Stimulated activated CD8-positive, alpha-beta memory T cell treated with anti-CD3 and anti-CD28 coated beads, Interleukin-15, amount 100 ng/mL, for 48 hours (primary cell): ENCODE data around the gene CCRL2.

ENCODE experiments used
- DNase-seq, 2 donors: peaks; one replicate each; pipeline ENCODE4 v3.0.0-alpha.2; 2020; ENCODE audit warnings: low read depth in 2 of 2

Gene CCRL2, protein sequence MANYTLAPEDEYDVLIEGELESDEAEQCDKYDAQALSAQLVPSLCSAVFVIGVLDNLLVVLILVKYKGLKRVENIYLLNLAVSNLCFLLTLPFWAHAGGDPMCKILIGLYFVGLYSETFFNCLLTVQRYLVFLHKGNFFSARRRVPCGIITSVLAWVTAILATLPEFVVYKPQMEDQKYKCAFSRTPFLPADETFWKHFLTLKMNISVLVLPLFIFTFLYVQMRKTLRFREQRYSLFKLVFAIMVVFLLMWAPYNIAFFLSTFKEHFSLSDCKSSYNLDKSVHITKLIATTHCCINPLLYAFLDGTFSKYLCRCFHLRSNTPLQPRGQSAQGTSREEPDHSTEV

DNA sequence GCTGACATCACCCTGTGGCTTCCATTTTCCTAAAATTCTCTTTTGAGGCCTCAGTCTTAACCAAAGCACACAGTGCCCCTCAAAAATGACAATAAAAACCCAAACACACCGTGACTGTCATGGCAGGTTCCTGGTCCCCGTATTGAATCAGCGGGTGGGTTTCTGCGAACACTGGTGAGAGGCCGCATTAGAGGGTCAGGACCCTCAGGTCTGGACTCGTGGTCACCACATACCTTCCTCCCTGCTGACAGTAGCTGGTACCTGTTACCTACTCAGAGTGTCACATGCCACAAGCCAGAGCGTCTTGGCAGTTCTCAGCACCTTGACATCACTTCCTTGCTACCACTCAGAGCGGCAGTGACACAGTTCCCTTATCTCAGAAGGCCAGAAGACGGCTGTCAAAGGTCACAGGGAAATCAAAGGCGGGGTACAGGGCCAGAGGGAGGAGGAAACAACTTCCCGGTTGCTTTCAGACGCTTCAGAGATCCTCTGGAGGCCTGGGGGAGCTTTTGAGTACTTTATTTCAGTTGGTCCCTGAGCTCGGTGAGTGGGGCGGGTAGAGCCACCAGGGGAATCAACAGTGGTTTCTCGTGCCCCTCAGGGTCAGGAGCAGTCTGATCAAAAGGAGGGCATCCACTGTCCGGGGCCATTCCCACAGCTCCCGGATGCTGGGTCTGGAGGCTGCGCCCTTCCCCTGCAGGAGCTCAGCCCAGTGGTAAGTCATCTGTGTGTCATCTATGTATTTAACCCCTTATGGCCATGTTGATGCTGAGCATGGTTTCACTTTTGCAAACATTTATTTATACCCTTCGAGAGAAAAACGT is at the start of gene CCRL2, which contains the start of gene CCR5AS:
TSS of gene CCRL2 (plus strand) at position 472 of the 824 bp plus-strand sequence. CDS start 821 bp downstream, outside the sequence.
TSS of gene CCR5AS (minus strand) at position 279 of the 824 bp plus-strand sequence.
- peak in 1 of 2 donors; percentile 37 for DNase-seq

DNA sequence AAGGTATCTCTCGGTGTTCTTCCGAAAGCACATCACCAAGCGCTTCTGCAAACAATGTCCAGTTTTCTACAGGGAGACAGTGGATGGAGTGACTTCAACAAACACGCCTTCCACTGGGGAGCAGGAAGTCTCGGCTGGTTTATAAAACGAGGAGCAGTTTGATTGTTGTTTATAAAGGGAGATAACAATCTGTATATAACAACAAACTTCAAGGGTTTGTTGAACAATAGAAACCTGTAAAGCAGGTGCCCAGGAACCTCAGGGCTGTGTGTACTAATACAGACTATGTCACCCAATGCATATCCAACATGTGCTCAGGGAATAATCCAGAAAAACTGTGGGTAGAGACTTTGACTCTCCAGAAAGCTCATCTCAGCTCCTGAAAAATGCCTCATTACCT is 48.6 kb upstream of the CCRL2 start:
- no peak for DNase-seq

DNA sequence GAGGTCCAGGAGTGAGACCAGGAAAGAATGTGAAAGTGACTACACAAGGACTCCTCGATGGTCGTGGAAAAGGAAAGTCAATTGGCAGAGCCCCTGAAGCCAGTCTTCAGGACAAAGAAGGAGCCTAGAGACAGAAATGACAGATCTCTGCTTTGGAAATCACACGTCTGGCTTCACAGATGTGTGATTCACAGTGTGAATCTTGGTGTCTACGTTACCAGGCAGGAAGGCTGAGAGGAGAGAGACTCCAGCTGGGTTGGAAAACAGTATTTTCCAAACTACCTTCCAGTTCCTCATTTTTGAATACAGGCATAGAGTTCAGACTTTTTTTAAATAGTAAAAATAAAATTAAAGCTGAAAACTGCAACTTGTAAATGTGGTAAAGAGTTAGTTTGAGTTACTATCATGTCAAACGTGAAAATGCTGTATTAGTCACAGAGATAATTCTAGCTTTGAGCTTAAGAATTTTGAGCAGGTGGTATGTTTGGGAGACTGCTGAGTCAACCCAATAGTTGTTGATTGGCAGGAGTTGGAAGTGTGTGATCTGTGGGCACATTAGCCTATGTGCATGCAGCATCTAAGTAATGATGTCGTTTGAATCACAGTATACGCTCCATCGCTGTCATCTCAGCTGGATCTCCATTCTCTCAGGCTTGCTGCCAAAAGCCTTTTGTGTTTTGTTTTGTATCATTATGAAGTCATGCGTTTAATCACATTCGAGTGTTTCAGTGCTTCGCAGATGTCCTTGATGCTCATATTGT is 47.1 kb upstream of the CCRL2 start:
- peak in 1 of 2 donors; percentile 24 for DNase-seq

DNA sequence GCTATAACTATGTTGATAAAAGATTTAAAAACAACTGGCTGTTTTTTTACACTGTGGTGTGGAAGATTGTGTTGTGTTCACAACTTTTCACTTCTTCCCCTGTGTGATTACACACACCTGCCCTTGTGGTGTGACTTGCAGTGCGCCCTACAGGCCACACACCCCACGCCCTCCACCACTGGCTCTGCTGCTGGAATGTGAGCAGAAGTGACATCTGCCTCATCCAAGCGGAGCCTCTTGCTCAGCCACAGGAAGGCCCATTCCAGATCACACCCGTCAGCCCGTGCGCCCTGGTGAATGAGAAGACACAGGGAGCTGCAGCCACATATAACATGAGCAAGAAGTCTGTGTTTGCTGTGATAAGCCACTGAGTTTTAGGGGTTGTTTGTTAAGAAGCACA is 46.2 kb upstream of the CCRL2 start:
- DNase-seq = no peak

DNA sequence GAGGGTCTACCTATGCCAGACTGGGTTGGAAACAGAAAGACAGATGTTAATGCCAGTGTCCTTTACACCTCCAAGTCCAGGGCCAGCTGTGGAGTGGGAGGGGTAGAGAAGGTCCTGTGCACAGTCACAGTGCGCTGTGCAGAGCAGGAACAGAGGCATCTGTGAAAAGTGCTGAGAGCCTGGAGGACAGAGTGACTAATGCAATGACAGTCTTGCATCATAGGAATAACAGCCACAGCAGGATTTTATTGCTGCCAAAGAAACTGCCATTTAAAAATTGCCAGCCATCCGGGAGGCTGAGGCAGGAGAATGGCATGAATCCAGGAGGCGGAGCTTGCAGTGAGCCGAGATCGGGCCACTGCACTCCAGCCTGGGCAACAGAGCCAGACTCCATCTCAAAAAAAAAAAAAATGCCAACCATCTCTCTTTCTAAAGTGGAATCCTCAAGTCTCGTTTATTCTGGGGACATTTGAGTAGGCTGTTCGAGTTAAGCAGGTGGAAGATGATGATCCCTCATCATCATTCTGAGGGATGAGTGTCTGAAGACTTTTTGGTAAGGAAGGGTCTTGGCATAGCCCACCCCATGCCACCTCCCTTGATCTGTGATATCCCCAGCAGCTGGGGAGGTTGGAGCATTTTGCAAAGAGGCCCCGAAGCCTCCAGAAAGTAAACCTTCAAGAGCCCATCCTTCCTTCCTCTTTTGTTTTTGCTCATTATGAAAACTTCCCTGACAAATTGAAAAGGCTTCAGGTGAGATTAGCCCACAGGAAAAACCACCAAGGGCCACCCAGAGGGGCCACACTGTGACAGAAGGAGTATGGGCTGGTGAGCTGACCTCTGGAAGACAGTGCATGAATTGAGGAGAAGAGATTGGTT is 45.4 kb upstream of the CCRL2 start:
- no peak for DNase-seq

DNA sequence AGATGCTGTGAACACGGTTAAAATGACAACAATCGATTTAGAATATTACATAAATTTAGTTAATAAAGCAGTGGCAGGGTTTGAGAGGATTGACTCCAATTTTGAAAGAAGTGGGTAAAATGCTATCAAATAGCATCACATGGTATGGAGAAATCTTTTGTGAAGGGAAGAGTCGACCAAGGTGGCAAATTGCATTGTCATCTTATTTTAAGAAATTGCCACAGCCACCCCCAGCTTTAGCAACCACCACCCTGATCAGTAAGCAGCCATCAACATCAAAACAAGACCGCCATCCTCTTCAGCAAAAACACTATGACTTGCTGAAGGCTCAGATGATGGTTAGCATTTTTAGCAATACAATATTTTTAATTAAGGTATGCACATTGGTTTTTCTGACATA is 42.0 kb upstream of the CCRL2 start:
- DNase-seq = no peak

DNA sequence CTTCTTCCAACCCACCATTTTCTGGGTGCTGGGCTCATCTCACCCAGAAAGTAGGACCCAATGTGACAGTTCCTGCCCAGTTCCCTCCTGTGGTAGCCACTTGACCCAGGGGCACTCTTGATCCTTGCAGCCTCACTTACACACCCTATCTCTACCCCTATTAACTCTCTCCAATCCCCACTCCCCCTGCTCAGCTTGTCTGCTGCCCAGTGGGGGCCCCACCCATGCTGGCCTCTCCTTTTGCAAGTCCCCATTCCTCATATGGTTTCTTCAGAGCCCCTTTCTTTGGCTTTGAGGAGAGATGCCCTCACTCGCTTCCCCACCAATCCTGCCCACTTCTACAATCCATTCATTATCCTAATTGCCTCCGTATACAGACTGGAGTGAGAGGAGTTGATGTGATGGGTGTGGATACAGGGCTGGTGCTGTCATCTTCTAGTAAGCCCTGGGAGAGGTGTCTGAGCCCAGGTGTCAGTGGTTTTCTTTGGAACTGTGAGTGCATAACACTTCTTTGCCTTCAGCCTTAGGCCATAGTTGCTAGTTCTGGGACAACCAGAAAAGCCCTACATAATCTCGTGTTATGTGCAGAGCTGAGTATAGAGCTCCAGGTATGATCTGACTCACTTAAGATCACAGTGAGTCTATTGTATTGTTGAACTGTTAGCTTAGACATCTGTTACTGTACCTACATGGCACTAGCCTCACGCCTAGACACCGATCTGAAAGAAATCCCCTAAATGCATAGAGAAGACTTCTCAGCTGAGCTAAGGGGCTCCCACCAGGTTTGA is 41.1 kb upstream of the CCRL2 start:
- no peak for DNase-seq

DNA sequence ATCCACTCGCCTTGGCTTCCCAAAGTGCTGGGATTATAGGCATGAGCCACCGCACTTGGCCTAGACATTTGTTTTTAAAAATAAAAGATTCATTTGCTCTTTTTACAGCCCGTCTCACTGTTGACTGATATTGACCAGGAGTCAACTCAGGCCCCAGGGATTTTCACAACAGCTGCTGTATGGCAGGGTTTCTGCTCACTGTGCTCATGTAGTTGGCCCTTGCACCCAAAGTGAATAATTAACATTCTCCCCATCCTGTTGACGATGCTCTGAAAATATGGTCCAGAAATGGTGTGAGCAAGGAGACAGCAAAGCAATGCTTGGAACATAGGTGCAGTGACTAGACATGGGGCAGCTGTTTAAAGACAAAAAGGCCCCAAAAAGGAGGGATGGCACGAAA is 39.2 kb upstream of the CCRL2 start:
- no peak for DNase-seq

DNA sequence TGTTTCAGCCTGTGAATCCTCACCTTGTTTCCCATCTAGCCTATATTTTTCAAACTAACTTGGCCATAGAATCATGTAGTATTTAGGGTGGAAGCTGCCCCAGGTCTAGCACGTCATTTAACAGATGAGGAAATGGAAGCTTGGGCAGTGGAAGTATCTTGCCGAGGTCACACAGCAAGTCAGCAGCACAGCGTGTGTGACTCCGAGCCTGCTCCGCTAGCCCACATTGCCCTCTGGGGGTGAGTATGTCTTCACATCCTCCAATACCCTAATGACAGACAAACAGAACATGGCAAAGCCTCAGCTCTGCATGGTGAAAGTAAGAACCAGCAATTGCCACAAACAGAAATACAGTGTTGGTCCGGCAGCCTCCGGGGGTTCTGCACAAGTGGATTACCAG is 38.5 kb upstream of the CCRL2 start:
- DNase-seq = peak; percentile 40 to 48

DNA sequence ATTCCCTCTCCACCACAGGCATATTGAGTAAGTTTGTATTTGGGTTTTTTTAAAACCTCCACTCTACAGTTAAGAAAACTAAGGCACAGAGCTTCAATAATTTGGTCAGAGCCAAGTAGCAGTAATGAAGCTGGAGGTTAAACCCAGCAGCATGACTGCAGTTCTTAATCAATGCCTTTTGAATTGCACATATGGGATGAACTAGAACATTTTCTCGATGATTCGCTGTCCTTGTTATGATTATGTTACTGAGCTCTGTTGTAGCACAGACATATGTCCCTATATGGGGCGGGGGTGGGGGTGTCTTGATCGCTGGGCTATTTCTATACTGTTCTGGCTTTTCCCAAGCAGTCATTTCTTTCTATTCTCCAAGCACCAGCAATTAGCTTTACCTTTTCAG is 37.9 kb upstream of the CCRL2 start:
- DNase-seq = no peak

DNA sequence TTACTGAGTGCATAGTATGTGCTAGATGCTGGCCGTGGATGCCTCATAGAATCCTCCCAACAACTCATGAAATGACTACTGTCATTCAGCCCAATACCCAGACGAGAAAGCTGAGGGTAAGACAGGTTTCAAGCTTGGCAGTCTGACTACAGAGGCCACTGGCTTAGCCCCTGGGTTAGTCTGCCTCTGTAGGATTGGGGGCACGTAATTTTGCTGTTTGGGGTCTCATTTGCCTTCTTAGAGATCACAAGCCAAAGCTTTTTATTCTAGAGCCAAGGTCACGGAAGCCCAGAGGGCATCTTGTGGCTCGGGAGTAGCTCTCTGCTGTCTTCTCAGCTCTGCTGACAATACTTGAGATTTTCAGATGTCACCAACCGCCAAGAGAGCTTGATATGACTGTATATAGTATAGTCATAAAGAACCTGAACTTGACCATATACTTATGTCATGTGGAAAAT is 37.4 kb upstream of the CCRL2 start:
- DNase-seq = peak; percentile 26 to 30

DNA sequence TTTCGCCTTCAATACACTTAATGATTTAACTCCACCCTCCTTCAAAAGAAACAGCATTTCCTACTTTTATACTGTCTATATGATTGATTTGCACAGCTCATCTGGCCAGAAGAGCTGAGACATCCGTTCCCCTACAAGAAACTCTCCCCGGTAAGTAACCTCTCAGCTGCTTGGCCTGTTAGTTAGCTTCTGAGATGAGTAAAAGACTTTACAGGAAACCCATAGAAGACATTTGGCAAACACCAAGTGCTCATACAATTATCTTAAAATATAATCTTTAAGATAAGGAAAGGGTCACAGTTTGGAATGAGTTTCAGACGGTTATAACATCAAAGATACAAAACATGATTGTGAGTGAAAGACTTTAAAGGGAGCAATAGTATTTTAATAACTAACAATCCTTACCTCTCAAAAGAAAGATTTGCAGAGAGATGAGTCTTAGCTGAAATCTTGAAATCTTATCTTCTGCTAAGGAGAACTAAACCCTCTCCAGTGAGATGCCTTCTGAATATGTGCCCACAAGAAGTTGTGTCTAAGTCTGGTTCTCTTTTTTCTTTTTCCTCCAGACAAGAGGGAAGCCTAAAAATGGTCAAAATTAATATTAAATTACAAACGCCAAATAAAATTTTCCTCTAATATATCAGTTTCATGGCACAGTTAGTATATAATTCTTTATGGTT is 36.1 kb upstream of the CCRL2 start, which contains the start of gene CCR5:
TSS of gene CCR5 (plus strand) at position 108 of the 680 bp plus-strand sequence. CDS start 1,957 bp downstream, outside the sequence.
- DNase-seq = no peak

DNA sequence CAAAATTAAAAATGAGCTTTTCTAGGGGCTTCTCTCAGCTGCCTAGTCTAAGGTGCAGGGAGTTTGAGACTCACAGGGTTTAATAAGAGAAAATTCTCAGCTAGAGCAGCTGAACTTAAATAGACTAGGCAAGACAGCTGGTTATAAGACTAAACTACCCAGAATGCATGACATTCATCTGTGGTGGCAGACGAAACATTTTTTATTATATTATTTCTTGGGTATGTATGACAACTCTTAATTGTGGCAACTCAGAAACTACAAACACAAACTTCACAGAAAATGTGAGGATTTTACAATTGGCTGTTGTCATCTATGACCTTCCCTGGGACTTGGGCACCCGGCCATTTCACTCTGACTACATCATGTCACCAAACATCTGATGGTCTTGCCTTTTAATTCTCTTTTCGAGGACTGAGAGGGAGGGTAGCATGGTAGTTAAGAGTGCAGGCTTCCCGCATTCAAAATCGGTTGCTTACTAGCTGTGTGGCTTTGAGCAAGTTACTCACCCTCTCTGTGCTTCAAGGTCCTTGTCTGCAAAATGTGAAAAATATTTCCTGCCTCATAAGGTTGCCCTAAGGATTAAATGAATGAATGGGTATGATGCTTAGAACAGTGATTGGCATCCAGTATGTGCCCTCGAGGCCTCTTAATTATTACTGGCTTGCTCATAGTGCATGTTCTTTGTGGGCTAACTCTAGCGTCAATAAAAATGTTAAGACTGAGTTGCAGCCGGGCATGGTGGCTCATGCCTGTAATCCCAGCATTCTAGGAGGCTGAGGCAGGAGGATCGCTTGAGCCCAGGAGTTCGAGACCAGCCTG is 35.3 kb upstream of the CCRL2 start:
- DNase-seq = no peak

DNA sequence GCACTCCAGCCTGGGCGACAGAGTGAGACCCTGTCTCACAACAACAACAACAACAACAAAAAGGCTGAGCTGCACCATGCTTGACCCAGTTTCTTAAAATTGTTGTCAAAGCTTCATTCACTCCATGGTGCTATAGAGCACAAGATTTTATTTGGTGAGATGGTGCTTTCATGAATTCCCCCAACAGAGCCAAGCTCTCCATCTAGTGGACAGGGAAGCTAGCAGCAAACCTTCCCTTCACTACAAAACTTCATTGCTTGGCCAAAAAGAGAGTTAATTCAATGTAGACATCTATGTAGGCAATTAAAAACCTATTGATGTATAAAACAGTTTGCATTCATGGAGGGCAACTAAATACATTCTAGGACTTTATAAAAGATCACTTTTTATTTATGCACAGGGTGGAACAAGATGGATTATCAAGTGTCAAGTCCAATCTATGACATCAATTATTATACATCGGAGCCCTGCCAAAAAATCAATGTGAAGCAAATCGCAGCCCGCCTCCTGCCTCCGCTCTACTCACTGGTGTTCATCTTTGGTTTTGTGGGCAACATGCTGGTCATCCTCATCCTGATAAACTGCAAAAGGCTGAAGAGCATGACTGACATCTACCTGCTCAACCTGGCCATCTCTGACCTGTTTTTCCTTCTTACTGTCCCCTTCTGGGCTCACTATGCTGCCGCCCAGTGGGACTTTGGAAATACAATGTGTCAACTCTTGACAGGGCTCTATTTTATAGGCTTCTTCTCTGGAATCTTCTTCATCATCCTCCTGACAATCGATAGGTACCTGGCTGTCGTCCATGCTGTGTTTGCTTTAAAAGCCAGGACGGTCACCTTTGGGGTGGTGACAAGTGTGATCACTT is 34.3 kb upstream of the CCRL2 start:
- no peak for DNase-seq

DNA sequence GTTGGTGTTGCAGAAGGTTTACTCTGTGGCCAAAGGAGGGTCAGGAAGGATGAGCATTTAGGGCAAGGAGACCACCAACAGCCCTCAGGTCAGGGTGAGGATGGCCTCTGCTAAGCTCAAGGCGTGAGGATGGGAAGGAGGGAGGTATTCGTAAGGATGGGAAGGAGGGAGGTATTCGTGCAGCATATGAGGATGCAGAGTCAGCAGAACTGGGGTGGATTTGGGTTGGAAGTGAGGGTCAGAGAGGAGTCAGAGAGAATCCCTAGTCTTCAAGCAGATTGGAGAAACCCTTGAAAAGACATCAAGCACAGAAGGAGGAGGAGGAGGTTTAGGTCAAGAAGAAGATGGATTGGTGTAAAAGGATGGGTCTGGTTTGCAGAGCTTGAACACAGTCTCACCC is 32.3 kb upstream of the CCRL2 start:
- DNase-seq = no peak

DNA sequence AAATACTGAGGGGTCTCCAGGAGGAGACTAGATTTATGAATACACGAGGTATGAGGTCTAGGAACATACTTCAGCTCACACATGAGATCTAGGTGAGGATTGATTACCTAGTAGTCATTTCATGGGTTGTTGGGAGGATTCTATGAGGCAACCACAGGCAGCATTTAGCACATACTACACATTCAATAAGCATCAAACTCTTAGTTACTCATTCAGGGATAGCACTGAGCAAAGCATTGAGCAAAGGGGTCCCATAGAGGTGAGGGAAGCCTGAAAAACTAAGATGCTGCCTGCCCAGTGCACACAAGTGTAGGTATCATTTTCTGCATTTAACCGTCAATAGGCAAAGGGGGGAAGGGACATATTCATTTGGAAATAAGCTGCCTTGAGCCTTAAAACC is 31.8 kb upstream of the CCRL2 start:
- no peak for DNase-seq

DNA sequence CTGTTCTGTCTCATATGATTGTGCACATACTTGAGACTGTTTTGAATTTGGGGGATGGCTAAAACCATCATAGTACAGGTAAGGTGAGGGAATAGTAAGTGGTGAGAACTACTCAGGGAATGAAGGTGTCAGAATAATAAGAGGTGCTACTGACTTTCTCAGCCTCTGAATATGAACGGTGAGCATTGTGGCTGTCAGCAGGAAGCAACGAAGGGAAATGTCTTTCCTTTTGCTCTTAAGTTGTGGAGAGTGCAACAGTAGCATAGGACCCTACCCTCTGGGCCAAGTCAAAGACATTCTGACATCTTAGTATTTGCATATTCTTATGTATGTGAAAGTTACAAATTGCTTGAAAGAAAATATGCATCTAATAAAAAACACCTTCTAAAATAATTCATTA is 31.2 kb upstream of the CCRL2 start:
- no peak for DNase-seq
